Daoy (cell line): Measurements from ENCODE around the gene MZT2B. TPM values are rescaled to one million over a fixed set of nuclear protein-coding genes. Genes with fewer than 3 reads are reported as not detected.
A peak's percentile ranks its signal among the peaks of the same experiment; 100 is the strongest.
"Not testable (repeated sequence)": the region's sequence is repeated elsewhere in the genome, so short reads cannot be mapped to it uniquely, and the experiment has no call there.

Experiments used
- DNase-seq: peaks from one replicate; pipeline ENCODE4 v3.0.0-alpha.2; 2015; ENCODE audit warnings: low read depth
- total RNA-seq: library from RNA; depleted of rRNA; stranded (reverse); fragments of >200 nt; shearing (Covaris generic); gene quantifications from 2 replicates; pipeline ENCODE4 v1.2.3, GENCODE V29; 2014

The MZT2B gene
- total RNA-seq, 1 experiment from 2014 or later, result 152 TPM

DNA sequence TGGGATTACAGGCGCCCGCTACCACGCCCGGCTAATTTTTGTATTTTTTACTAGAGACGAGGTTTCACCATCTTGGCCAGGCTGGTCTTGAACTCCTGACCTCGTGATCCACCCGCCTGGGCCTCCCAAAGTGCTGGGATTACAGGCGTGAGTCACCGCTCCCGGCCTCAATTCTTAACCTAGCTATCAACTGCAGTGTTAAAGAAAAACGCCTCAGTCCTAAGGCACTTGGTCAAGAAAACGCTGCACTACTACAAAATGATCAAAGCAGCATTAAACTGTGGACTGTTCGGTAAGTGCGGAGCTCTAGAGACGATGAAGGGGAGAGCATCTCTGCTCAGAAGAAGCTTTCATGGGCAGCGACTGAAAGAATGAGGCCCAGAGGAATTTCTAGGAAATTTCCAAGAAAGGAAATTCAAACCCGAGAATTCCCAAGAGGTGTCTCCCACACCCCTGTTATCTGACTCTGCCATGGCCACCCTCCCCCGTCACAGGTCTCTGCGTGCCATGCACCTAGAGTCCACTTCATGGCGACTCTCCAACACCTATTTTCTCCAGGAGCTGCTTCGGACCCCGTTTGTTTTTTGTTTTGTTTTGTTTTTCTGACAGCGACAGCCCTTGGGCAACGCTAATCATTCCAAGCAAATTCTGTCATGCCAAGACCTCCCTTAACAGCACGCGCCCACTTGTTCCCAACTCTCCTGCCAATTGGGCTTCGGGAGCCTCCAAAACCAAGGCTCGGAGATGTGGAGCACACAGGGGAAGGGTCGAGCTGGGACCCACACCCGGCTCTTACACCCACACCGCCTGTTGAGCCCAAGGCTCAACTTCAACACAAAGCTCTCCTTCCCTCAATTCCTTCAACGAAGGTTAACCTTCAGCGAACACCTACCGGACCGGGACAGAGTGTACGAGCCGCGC is 1.4 kb upstream of the MZT2B start:
- peak; percentile 25 for DNase-seq

DNA sequence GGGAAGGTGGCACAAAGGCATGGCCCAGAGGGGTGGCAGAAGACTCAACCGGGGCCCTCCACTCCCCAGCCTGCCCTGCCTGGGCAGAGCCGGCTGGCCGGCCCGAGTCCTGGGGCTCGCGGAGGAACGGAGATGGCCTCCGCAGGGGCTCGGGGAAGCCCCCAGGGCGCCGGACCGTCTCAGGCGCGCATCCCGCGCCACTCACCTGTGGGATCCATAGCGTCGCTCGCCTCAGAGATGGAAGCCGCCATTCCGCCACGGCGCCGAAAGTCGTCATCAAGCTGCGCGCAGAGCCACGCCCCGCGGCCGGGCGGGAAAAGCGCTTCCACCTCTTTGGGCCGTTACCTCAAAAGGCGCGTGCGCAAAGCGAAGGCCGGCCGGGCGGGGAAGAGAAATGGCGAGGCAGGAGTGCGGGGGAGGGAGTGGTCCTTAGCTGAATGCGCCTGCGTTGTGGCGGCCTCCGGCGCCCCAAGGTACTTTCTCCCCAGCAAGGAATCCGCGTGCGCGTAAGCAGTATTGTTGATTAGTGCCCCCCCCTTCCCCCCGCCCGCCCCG is 660 bp upstream of the MZT2B start, which contains the start of gene SMPD4:
Gene SMPD4, minus strand, starts transcription at position 278 of the 555 bp plus-strand sequence. CDS start 5,010 bp downstream, outside the sequence.
- peak; percentile 97 for DNase-seq

DNA sequence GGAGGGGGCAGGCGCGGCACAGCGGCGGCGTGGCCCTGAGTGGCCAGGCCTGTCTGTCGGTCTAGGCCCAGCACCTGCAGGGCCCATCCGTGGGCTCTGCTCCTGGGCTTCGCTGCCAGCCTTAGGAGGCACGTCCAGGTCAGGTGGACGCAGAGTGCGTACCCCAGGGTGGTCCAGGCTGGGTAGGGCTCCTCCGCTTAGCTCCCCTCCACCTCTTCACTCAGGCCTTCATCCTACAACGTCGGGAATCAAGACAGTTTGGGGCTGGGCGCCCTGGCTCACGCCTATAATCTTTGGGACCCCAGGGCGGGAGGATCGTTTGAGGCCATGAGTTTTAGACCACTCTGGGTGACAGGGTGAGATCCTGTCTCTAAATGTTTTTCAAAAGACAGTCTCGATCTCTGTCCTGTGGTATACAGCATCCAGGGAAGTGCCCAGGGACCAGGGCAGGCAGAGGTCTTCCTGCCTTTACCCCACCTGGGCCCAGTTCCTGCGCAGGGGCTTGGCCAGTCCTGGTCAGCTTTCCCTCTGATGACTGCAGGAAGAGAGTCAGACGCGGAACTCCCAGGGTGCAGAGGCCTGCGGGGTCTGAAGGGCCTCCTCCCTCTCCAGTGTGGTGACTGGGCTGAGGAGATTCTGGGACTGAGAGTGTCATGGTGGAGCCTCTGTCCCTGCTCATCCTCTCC is 907 bp downstream of the MZT2B start:
- DNase-seq, result peak; percentile 30

DNA sequence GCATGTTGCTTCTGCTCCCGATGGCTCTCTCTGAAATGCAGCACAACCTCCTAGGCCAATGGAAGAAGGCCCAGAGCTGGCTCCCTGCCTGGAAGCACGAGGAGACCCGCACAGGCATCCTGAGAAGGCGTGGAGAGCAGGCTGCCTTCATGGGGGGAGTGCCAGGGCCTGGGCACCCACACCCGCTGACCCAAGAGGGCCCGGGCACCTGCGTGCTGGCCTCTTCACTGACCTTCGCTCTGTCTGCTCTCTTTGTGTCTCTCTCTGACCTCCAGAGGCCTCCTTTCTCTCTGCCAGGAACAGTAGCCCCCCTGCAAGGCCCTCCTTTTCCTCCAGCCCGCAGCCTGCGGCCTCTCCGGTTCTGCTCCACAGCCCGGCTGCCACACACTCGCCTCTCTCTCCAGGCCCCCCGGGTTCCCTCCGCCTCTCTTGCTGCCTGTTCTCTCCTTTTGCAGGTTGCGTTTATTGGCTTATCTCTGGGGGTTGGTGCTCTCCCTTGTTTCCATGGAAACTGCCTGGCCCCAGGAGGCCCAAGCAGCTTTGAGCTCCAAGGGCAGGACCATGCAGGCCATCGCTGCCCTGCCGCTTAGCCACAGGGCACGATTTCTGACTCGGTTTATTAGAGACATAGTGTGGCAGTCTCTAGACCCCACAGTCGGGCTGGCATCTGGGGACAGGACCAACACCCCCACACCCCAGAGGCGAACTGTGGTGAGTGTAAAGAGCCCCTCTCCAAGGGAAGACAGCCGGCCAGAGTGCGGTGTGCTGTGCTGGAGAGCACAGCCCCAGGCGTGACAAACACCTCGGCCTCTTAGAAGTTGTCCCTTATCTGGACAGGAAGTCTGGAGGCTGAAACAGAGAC is 1.7 kb downstream of the MZT2B start:
- DNase-seq, result no peak

DNA sequence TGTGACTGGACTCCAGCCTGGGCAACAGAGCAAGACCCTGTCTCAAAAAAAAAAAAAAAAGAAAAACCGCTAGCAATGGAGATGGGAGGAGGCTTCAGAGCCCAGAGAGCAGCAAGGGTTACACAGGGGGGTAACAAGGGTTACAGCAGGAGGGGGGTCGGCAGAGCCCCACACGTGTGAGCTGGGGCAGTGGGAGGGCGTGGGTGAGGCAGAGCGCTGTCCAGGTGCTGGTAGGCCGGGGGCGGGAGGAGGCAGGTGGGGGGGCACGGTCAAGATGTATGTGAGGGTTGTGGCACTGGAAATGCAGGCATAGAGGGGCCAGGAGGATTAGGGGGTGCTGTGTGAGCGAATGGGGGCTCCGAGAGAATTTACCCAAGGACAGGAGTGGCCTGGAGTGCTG is 3.4 kb downstream of the MZT2B start:
- no peak for DNase-seq

DNA sequence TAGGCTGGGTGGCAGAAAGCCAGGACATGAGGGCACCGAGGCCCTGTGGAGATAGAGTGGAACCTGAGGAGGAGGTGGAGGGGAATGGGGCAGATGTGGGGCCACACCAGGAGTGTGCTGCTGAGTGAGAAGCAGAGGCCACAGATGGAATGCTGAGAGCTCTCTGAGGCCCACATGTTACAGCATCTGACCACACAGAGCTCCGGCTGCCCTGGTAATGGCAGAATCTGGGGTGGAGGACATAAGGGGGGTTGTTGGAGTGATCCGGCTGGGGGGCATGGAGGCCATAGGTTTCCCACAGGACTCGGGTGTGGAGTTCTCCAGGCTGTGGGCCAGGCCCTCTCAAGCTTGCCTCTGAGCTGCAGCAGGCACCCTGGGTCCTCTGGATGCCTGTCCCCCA is 3.8 kb downstream of the MZT2B start:
- no peak for DNase-seq

DNA sequence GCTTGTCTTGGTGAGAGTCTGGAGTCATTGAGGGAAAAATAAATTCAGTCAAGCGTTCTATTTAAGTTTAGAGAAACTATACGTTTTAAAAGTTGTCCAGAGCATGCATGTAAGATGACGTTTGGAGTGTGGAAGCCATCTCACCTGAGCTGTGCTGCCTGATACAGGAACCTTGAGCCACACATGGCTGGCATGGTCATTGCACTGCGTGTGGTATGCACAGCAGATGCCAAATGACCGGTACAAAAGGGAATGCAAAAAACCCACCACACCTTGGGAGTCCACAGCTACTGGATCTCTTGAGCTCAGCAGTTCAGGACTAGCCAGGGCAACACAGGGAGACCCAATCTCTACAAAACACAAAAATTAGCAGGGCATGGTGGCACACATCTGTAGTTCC is 4.3 kb downstream of the MZT2B start:
- no peak for DNase-seq

DNA sequence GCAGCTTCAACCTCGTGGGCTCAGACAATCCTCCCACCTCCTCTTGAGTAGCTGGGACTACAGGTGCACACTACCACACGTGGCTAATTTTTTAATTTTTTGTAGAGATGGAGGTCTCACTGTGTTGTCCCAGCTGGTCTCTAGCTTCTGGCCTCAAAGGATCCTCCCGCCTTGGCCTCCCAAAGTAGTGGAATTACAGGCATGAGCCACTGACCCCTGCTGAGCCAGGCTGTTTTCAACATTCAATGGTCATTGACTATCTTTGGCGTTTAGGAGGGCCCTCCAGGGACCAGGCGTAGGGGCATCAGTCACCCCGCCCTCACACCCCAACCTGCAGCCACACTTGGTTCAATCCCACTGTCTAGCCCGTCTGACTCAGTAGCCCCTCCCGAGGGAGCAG is 5.2 kb downstream of the MZT2B start:
- no peak for DNase-seq

DNA sequence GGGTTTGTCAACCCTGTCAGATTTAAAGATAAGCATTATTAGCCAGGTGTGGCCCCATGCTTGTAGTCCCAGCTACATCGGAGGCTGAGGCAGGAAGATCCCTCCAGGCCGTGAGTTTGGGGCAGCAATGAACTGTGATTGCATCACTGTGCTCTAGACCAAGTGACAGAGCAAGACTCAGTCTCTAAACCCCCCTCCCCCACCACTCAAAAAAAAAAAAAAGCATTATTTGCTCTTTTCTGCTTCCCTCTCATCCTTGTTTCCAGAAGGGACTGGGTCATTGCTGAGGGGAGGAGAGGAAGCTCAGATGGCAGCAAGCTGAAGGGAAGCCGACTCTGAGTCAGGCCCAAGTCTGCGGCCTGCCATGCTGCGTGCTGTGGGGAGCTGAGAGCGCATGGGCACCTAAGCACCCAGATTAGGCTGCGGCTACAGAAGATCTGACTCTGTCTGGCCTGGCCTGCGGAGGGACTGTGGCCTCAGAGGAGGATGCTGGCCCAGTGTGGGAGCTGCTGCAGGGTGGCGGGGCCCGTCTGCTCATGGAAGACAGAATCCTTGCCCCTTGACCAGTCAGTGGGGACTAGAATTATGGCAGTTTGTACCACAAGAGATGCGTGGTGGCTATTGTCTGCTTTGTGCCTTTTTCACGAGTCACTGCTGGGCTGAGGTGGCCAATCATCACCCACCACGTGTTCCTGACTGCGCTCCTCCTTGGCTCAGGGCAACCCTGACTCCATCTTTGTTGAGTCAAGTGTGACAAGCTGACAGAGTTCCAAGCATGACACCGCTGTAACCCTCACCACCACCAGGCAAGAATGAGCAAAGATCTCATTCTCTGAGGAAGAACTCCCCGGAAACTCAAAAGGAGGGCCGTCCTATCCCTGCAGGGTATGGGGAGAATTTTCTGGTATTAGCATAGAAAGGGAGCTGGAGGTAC is 6.1 kb downstream of the MZT2B start:
- DNase-seq, result not testable (repeated sequence)

DNA sequence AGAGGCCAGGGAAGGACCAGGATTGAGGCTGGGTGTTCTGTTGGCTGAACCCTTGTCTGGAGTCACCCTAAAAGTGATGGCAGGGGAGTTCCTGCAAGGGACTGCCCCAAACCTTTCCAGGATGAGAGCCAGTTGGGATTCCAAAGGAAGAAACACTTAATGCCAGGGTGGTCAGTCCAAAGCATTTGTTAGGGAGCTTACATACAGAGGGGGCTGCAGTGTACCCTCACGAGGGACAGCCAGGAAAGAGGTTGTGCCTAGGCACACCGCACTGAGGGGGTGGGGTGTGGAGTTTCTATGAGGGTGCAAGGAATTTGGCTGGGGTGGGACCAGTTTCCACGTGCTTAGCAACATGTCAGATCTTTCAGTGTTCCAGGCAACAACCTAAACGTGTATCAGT is 6.9 kb downstream of the MZT2B start:
- not testable (repeated sequence) for DNase-seq

DNA sequence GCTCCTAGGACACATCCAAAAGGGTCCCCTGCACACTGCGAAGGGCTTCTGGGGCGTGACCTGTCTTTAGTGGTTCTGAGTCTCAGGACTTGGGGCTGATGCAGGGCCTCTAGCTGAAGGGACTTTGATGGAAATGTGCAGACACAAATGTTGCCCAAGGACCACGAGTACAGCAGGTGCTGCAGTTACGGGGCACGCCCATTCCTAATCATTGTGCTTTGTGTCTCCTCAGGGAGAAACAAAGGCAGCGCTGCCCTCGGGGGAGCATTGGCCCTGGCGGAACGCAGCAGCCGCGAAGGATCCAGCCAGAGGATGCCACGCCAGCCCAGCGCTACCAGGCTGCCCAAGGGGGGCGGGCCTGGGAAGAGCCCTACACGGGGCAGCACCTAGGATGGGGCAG is 8.2 kb downstream of the MZT2B start:
- no peak for DNase-seq

DNA sequence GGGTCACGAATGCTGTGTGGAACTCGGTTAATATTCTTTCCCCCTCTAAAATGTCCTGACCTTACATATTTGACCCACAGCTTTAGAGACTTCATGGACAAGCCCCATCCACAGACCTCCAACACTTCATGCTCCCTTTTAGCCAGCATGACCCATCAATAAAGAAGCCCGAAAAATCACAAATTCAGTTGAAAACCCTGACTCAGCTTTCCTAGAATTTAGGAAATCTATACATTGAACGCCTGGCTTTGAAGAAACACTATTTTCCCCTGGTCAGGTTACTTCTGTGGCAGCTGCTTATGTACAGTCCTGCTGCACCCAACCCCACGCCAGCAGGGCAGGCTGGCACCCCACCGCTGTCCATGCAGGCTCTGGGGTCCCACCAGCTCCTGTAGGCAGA is 9.3 kb downstream of the MZT2B start:
- not testable (repeated sequence) for DNase-seq

DNA sequence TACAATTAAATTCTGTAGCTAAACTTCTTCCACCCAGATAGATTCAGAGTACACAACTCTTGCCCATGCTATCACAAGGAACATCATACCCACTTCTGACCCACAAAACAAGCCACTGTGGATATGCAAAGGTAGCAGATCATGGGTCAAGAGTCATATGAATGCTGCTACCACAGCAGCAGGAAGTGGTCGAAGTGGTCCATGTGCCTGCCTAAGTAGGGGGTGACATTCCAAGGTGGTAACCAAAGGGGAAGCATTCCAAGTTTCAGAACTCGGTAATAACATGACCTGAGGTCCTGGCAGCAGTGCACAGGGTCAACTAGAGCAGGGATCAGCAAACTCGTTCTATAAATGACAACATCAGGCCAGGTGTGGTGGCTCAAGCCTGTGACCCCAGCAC is 10.4 kb downstream of the MZT2B start:
- not testable (repeated sequence) for DNase-seq

DNA sequence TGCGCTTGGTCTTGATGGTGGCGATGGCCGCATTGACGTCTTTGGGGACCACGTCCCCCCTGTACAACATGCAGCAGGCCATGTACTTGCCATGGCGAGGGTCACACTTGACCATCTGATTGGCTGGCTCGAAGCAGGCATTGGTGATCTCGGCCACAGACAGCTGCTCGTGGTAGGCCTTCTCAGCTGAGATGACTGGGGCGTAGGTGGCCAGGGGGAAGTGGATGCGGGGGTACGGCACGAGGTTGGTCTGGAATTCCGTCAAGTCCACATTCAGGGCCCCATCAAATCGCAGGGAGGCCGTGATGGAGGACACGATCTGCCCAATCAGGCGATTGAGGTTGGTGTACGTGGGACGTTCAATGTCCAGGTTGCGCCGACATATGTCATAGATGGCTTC is 11.8 kb downstream of the MZT2B start:
- not testable (repeated sequence) for DNase-seq

DNA sequence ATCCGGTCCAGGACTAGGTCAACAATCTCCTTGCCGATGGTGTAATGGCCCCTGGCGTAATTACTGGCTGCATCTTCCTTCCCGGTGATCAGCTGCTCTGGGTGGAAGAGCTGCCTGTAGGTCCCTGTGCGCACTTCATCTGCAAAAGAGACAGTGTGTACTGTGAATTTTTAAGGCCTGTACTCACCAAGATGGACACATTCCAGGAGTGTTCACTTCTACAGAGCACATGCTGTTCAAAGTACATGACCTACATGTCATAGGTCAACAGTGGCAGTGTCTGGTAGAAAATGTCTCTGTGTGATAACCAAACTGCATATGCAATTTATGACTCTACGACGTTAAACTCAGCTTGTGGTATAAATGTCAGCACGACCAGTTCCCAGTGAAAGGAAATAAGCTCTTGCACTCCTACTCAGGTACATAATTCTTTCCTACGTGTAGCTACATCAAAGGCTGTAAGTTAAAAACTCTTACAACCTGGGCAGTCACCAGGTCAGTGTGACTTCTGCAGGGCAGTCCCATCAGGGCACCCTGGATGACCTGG is 13.1 kb downstream of the MZT2B start:
- DNase-seq, result not testable (repeated sequence)

DNA sequence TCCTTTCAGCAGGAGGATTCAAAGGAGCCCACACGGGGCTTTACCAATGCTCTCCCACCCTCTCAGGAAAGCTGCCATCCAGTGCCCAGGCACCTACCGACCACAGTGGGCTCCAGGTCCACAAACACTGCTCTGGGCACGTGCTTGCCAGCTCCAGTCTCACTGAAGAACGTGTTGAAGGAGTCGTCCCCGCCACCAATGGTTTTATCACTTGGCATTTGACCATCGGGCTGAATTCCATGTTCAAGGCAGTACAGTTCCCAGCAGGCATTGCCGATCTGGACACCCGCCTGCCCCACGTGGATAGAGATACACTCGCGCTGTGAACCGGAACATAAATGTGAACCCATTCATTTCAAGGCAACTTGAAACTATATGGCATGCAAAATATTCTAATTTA is 14.0 kb downstream of the MZT2B start:
- DNase-seq, result not testable (repeated sequence)

DNA sequence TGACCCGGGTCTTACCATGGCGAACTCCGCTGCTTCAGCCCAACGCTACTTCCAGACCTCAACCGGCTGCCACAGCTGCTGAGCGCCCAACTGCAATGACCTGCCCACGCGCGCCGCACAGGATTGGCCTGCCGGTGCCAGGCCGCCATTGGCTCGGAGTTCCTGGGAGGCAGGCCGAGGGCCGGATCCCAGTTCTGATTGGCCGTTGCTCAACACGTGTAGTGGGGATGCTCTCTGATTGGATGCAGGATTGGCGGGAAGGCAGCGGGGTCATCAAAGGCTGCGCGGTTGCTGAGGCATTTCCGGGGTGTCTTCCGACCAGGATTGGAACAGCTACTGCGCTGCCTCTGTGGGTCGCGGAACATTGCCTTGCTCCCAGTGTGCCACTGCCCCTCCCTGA is 16.3 kb downstream of the MZT2B start, which contains the start of gene TUBA3E:
Gene TUBA3E, minus strand, starts transcription at position 97 of the 400 bp plus-strand sequence. Its CDS starts 79 bp downstream, at position 18.
- DNase-seq, result no peak

DNA sequence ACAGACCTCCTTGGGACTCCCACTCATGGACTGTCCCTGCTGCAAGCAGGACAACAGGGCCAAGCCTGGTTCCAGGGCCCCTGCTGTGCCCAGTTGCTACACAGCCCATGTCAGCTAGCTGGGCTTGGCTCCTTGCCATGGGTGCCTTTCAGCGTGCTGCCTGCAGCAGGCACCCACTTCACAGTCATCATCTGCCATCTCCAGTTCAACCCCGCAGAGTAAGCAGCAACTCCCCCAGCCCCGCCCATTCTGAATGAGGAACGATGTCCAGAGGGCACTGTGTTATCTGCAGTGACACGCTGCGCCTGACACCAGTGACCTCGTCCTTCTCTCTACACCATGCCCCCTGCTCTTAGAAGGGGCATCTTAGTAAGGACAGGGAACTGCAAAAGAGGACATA is 20.5 kb downstream of the MZT2B start:
- not testable (repeated sequence) for DNase-seq

DNA sequence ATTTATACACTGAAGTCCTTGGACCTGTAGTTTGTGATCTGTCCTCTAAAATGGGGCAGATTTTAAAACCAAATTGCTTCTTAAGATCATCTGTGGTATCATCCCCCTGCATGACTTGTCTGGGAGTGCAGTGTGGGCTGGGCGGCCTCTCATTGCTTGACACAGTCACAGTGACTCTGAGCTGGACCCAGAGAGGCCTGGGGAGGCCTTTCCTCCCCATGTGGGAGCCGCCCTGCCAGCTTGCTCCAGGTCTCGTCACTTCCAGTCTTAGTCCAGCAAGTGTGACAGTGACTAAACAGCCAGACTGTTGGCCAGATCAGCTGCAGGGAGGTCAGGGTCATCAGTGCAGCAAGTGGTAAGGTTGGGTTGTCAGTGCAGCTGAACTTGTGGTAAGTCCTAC is 21.1 kb downstream of the MZT2B start:
- not testable (repeated sequence) for DNase-seq

DNA sequence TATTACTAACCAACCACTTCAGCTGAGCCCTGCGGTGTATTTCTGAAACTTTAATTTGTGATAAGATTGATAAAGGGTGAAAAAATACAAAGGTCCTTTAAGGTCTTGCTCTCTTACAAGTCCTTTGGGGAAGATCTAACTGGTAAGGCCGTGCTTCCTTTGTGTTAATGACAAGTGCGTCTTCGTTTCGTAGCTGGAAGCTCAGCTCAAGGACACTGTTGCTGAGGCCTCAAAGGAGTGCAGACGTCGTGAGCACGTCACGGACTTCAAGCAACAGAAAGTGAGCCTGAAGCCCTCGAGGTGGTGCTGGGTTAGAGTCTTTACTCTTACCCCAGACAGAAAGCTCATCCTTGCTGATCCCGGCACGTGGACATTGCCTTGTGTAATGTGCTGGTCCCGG is 25.0 kb downstream of the MZT2B start:
- not testable (repeated sequence) for DNase-seq
